HG03196 (cell line): ENCODE data around the gene WFDC1.

ENCODE experiments used
- ATAC-seq: cut with Tn5 transposase; IDR thresholded peaks from one replicate; pipeline ENCODE4 v1.9.1; 2021; ENCODE audit not compliant: unreplicated experiment

Gene WFDC1

GRCh38 chr16:84349862-84350684 lies 55.4 kb downstream of the WFDC1 start:
- no peak for ATAC-seq

GRCh38 chr16:84350685-84351400 lies 56.2 kb downstream of the WFDC1 start:
- no peak for ATAC-seq

- ATAC-seq, result no peak
These were observed 57.0 kb downstream of the WFDC1 start for GRCh38 chr16:84351630-84352029.

GRCh38 chr16:84354306-84354705 lies 59.6 kb downstream of the WFDC1 start:
- no peak for ATAC-seq

GRCh38 chr16:84355149-84355548 lies 60.5 kb downstream of the WFDC1 start:
- ATAC-seq, result no peak

GRCh38 chr16:84356176-84356575 lies 61.5 kb downstream of the WFDC1 start:
- ATAC-seq, result no peak

GRCh38 chr16:84356591-84357116 lies 62.0 kb downstream of the WFDC1 start:
- ATAC-seq, result no peak

- ATAC-seq, result no peak
These were observed 62.5 kb downstream of the WFDC1 start for GRCh38 chr16:84357191-84357651.

GRCh38 chr16:84358601-84359295 lies 64.1 kb downstream of the WFDC1 start:
- ATAC-seq, result no peak

GRCh38 chr16:84359326-84359725 lies 64.6 kb downstream of the WFDC1 start:
- no peak for ATAC-seq

- ATAC-seq, result no peak
These were observed 65.5 kb downstream of the WFDC1 start for GRCh38 chr16:84360170-84360569.

GRCh38 chr16:84360748-84361147 lies 66.1 kb downstream of the WFDC1 start:
- no peak for ATAC-seq

- ATAC-seq, result no peak
These were observed 66.9 kb downstream of the WFDC1 start for GRCh38 chr16:84361546-84361945.

GRCh38 chr16:84362471-84362941 lies 67.8 kb downstream of the WFDC1 start:
- ATAC-seq, result no peak

GRCh38 chr16:84366208-84366607 lies 71.5 kb downstream of the WFDC1 start:
- ATAC-seq, result no peak

- ATAC-seq, result no peak
These were observed 72.6 kb downstream of the WFDC1 start for GRCh38 chr16:84367297-84367680.

GRCh38 chr16:84367750-84368307 lies 73.2 kb downstream of the WFDC1 start:
- ATAC-seq, result no peak

GRCh38 chr16:84368308-84368996 lies 73.8 kb downstream of the WFDC1 start, which contains the start of gene ATP2C2:
Gene ATP2C2, plus strand, starts transcription at chr16:84368538. Its CDS starts 78 bp downstream, at chr16:84368616.
- ATAC-seq, result no peak

- no peak for ATAC-seq
These were observed 74.4 kb downstream of the WFDC1 start for GRCh38 chr16:84369105-84369504.

- ATAC-seq, result no peak
These were observed 75.4 kb downstream of the WFDC1 start for GRCh38 chr16:84369938-84370627.
